ENCODE data around the gene F10.

Gene F10

GRCh38 chr13:113112893-113113845 lies 9.4 kb upstream of the F10 start:
- no peak for DNase-seq
- in situ Hi-C loops (cut with HindIII; ENCODE audit: low pct_ligation_motif_present, low pct_unique_long_range_greater_than_20kb, low sequenced_read_pairs), result no loop called here

GRCh38 chr13:113113846-113114271 lies 8.7 kb upstream of the F10 start:
- in situ Hi-C loops (cut with HindIII; ENCODE audit: low pct_ligation_motif_present, low pct_unique_long_range_greater_than_20kb, low sequenced_read_pairs), result no loop called here
- no peak for DNase-seq

GRCh38 chr13:113114511-113115362 lies 7.9 kb upstream of the F10 start:
- in situ Hi-C loops (cut with HindIII; ENCODE audit: low pct_ligation_motif_present, low pct_unique_long_range_greater_than_20kb, low sequenced_read_pairs), result no loop called here
- DNase-seq, result no peak

- in situ Hi-C loops (cut with HindIII; ENCODE audit: low pct_ligation_motif_present, low pct_unique_long_range_greater_than_20kb, low sequenced_read_pairs), result no loop called here
- no peak for DNase-seq
Measured at GRCh38 chr13:113115363-113116205, 7.0 kb upstream of the F10 start.

- in situ Hi-C loops (cut with HindIII; ENCODE audit: low pct_ligation_motif_present, low pct_unique_long_range_greater_than_20kb, low sequenced_read_pairs), result no loop called here
- no peak for DNase-seq
Measured at GRCh38 chr13:113116206-113116800, 6.3 kb upstream of the F10 start.

GRCh38 chr13:113116871-113117271 lies 5.7 kb upstream of the F10 start:
- in situ Hi-C loops (cut with HindIII; ENCODE audit: low pct_ligation_motif_present, low pct_unique_long_range_greater_than_20kb, low sequenced_read_pairs), result no loop called here
- DNase-seq, result no peak

- no peak for DNase-seq
- in situ Hi-C loops (cut with HindIII; ENCODE audit: low pct_ligation_motif_present, low pct_unique_long_range_greater_than_20kb, low sequenced_read_pairs), result no loop called here
Measured at GRCh38 chr13:113117335-113117872, 5.2 kb upstream of the F10 start.

- in situ Hi-C loops (cut with HindIII; ENCODE audit: low pct_ligation_motif_present, low pct_unique_long_range_greater_than_20kb, low sequenced_read_pairs), result no loop called here
- DNase-seq, result no peak
Measured at GRCh38 chr13:113117911-113118260, 4.7 kb upstream of the F10 start.

GRCh38 chr13:113118261-113119021 lies 4.2 kb upstream of the F10 start:
- in situ Hi-C loops (cut with HindIII; ENCODE audit: low pct_ligation_motif_present, low pct_unique_long_range_greater_than_20kb, low sequenced_read_pairs), result no loop called here
- no peak for DNase-seq

- DNase-seq, result no peak
- in situ Hi-C loops (cut with HindIII; ENCODE audit: low pct_ligation_motif_present, low pct_unique_long_range_greater_than_20kb, low sequenced_read_pairs), result no loop called here
Measured at GRCh38 chr13:113119166-113119821, 3.3 kb upstream of the F10 start.

GRCh38 chr13:113119822-113120189 lies 2.8 kb upstream of the F10 start:
- in situ Hi-C loops (cut with HindIII; ENCODE audit: low pct_ligation_motif_present, low pct_unique_long_range_greater_than_20kb, low sequenced_read_pairs), result no loop called here
- no peak for DNase-seq

GRCh38 chr13:113120300-113121182 lies 2.1 kb upstream of the F10 start:
- DNase-seq, result no peak
- in situ Hi-C loops (cut with HindIII; ENCODE audit: low pct_ligation_motif_present, low pct_unique_long_range_greater_than_20kb, low sequenced_read_pairs), result no loop called here

- in situ Hi-C loops (cut with HindIII; ENCODE audit: low pct_ligation_motif_present, low pct_unique_long_range_greater_than_20kb, low sequenced_read_pairs), result no loop called here
- DNase-seq, result no peak
Measured at GRCh38 chr13:113121183-113121927, 1.2 kb upstream of the F10 start.

GRCh38 chr13:113121928-113122471 lies 599 bp upstream of the F10 start:
- DNase-seq, result no peak
- in situ Hi-C loops (cut with HindIII; ENCODE audit: low pct_ligation_motif_present, low pct_unique_long_range_greater_than_20kb, low sequenced_read_pairs), result no loop called here

Data from ACHN (cell line).